GM19023 (cell line): Measurements from ENCODE around the gene SRM.
"Not testable (repeated sequence)": the region's sequence is repeated elsewhere in the genome, so short reads cannot be mapped to it uniquely, and the experiment has no call there.

ENCODE experiments used
- ATAC-seq: cut with Tn5 transposase; IDR thresholded peaks from one replicate; pipeline ENCODE4 v1.9.1; 2021; ENCODE audit warnings: mild to moderate bottlenecking, moderate library complexity; ENCODE audit not compliant: unreplicated experiment

Gene SRM

DNA sequence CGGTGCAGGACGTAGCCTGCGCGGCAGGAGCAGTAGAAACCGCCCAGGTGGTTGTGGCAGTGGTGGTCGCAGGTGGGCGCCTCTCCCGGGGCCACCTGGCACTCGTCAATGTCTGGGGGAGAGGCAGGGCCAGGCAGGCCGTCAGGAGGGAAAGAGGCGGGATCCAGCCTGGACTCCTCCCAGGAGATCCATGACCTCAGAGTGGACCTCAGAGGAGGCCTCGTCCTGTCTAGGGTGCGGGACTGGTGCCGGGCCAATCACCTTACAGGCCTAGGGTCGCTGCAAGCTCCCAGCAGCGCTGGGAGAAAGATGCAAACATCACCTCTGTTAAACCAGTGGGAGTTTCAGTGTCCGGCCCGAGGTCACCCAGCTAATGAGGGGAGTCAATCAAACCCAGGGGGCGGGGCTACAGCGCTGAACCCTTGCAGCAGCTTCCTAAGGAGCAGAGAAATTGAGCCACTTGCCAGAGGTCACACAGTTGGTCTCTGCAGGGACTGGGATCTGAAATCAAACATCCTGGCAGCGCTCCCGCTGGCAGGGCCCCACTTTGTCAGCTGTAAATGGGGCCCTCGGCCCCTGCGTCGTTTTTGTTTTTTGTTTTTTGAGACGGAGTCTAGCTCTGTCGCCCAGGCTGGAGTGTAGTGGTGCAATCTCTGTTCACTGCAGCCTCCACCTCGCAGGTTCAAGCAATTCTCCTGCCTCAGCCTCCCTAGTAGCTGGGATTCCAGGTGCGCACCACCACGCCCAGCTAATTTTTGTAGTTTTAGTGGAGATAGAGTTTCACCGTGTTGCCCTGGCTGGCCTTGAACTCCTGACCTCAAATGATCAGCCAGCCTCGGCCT lies 14.2 kb downstream of the SRM start:
- no peak for ATAC-seq

- ATAC-seq, result no peak
These were observed 14.9 kb downstream of the SRM start for GRCh38 chr1:11044849-11045427.

DNA sequence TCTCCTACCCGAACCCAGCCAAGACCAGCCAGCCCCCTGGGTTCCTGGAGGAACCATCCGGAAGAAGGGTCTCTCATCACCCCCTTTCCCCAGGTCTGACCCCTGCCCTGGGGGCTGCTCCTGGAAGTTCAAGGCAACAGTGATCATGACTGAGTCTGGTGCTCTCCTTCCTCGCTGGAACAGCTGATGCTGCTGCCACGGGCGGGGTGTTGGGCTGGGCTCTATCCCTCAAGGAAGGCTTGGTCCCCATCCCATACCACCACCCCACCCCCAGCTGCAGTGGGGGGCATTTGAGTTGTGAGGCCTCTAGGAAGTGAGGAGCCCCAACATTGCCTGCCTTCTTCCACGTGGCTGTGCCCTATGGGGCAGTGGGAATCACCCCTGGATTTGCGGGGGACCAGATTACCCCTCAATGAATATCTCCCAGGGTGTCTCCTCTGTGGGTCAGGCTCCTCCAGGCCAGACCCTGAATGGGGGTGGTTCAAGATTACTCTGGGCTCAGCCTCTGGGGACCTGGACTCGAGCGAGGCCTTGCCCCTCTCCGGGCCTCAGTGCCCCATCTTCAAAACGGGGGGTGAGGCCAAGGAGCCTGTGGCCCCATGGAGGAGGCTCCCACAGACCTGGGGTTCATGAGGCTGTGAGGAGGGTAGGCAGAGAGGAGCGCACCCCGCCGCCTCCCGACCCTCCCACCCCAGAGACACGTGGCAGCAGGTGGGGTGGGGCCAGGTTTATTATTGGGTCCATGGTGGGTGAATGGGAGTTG lies 15.6 kb downstream of the SRM start:
- no peak for ATAC-seq

GRCh38 chr1:11042995-11043874 lies 16.6 kb downstream of the SRM start:
- no peak for ATAC-seq

DNA sequence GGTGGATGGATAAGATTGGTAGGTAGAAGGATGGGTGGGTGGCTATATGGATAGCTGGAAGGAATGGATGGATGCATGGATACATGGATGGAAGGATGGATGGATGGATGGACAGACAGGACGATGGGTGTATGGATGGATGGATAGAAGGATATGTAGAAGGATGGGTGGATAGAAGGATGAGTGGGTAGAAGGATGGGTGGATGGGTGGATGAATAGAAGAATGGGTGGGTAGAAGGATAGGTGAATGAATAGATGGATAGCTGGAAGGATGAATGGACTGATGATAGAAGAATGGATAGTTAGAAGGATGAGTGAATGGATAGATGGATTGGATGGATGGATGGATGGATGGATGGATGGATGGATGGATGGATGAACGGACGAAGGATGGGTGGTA lies 17.8 kb downstream of the SRM start:
- no peak for ATAC-seq

GRCh38 chr1:11041048-11041447 lies 18.8 kb downstream of the SRM start:
- no peak for ATAC-seq

DNA sequence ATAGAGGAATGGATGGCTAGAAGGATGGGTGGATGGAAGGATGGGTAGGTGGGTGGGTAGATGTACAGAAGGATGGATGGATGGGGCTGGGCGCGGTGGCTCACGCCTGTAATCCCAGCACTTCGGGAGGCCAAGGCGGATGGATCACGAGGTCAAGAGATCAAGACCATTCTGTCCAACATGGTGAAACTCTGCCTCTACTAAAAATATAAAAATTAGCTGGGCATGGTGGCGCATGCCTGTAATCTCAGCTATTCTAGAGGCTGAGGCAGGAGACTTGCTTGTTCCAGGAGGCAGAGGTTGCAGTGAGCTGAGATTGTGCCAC lies 19.8 kb downstream of the SRM start:
- not testable (repeated sequence) for ATAC-seq

DNA sequence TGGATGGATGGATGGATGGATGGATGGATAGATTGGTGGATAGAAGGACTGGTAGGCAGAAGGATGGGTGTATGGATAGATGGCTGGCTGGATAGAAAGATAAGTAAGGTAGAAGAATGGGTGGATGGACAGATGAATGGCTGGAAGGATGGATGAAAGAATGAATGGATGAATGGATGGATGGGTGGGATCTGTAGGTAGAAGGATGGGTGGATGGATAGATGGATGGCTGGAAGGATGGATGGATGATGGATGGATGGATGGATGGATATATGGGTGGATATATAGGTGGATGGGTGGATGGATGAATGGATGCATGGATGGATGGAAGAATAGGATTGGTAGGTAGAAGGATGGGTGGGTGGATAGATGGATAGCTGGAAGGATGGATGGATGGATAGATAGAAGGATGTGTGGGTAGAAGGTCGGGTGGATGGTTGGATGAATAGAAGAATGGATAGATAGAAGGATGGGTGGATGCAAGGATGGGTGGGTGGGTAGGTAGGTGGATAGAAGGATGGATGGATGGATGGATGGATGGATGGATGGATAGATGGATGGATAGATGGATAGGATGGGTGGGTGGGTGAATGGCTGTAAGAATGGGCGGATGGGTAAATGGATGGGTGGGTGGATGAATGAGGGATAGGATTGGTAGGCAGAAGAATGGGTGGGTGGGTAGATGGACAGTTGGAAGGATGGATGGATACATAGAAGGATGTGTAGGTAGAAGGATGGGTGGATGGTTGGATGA lies 20.3 kb downstream of the SRM start:
- no peak for ATAC-seq

DNA sequence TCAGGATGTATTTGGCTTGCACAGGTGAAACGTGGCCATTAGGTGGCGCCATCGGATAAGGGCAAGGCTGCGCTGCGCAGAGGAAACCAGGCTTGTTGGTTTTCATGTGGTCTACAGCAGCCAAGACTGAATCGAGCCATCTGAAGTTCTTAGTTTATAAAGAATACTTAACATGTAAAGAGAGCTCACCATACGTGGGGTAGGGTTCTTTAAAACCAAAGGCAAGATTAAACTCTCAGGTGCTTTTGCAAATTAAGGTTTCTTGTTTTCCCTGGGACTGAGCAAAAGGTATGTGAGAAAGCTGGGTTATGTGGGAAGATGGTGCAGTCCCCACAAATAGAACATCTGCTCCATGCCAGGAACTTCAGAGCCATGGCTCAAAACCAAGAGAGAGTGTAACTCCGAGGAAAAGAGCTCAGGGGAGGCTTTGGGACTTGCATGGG lies 22.1 kb downstream of the SRM start:
- ATAC-seq, result peak; percentile 74

DNA sequence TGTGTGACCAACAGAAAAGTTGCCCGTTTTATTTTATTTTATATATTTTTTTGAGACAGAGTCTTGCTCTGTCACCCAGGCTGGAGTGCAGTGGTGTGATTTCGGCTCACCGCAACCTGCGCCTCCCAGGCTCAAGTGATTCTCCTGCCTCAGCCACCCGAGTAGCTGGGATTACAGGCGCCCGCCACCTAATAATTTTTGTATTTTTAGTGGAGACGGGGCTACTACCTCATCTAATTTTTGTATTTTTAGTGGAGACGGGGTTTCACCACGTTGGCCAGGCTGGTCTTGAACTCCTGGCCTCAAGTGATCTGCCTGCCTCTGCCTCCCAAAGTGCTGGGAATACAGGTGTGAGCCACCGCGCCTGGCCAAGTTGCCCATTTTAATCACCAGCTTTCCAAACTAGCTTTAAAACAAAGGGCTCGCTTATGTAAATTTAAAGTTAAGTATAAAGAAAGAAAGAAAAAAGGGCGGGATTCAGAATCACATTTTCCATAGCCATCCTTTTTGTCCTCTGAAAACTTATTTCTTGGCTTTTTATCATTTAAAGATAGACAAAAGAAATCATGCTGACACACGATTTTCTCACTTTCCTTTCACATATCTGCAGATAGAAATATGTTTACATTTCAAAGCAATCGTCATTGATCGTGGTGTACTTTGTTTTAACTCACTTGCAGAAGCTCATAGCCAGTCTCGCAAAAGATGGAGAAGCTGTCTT lies 22.6 kb downstream of the SRM start:
- ATAC-seq, result not testable (repeated sequence)

DNA sequence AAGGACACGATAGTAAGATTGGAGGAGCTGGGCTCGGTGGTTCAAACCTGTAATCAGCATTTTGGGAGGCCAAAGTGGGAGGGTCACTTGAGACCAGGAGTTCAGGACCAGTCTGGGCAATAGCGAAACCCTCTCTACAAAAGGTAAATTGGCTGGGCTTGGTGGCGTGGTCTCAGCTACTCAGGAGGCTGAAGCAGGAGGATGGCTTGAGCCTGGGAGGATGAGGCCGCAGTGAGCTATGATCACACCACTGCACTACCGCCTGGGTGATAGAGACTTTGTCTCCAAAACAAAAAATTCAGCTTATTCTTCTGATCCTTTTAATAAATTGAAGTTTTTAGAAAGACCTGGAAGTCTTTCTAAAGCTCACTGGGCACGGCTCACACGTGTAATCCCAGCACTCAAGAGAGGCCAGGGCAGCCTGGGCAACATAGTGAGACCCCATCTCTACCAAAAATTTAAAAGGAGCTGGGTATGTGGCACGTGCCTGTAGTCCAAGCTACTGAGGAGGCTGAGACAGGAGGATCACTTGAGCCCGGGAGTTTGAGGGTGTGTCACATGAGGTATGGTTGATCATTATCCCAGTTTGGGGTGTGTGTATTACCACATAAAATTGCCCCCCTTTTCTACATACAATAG lies 28.1 kb downstream of the SRM start:
- no peak for ATAC-seq

DNA sequence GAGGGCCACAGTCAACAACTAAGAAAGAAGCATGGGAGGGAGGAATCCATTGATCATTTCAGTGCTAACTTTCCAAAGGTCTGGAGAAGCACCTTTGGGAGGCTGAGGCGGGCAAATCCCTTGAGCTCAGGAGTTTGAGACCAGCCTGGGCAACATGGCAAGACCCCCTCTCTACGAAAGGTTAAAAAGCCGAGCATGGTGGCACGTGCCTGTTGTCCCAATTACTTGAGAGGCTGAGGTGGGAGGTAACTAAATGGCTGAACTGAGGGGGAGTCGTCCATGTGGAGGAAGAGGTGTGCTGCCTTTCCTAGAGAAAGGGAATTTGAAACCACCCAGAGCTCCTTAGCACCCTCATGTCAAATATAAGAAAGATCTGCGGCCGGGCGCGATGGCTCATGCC lies 29.0 kb downstream of the SRM start:
- no peak for ATAC-seq

DNA sequence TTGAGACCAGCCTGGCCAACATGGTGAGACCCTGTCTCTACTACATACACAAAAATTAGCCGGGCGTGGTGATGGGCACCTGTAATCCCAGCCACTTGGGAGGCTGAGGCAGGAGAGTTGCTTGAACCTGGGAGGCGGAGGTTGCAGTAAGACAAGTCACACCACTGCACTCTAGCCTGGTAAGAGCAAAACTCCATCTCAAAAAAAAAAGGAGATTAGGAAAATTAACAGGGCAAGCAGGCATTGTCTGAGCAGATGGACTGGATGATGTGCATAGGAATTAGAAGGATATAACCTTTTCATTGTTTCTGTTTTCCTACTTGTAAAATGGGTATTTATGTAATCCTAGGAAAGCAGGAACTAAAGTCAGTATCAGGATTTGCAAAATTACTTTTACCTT lies 31.8 kb downstream of the SRM start:
- no peak for ATAC-seq

- no peak for ATAC-seq
These were observed 32.5 kb downstream of the SRM start for GRCh38 chr1:11027316-11027715.

DNA sequence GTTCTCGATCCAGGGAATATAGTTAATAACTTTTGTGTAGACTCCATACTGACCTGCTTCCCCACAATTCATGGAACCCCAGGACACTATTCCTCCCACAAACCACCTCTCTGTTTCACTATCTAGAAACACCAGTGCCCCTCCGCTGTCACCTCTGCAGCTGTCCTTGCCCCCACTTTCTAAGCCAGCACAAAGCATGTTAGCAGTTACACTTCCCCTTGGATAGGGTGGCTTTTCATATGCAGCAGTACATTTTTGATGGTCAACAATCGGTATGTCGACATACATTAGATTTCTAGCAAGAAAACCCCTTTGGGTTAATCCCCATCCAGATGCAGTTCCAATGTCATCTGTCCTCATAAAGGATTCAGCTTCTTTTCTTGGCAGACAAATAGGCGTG lies 32.9 kb downstream of the SRM start:
- no peak for ATAC-seq

DNA sequence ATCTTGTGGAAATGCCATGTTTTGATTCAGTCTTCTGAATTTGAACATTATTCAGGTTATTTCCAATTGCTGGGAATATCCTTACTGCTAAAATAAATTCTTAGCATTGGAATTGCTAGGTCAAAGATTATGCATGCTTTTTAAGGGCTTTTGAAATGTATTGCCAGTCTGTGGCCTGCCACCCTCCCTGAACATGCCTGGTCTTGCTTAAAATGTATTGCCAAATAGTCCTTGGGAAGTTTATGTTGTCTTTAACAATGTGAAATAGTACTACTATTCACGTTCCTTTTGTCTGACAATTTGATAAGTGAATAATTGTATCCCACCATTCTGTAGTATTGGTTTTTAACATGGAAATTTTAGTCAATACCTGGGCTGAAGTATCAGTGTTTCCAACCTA lies 33.8 kb downstream of the SRM start:
- ATAC-seq, result no peak

DNA sequence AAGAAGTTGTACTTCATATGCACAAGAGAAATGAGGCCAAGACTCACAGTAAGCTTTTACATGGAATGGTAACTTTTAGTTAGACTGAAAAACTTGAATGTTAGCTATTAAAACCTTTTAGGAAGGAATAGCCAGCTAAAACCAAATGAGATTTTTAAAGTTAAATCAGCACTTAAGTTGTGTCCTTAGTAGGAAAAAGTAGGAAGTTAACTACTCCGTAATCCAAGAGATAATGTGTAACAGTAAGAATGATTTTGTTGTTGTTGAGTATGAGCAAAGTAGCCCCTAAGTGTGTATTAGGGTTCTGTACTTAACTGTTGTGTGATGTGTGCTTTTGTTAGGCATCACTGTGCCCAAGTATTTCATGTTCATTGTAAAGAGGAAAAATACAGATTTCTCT lies 34.2 kb downstream of the SRM start:
- ATAC-seq, result no peak

- no peak for ATAC-seq
These were observed 35.0 kb downstream of the SRM start for GRCh38 chr1:11024874-11025203.

DNA sequence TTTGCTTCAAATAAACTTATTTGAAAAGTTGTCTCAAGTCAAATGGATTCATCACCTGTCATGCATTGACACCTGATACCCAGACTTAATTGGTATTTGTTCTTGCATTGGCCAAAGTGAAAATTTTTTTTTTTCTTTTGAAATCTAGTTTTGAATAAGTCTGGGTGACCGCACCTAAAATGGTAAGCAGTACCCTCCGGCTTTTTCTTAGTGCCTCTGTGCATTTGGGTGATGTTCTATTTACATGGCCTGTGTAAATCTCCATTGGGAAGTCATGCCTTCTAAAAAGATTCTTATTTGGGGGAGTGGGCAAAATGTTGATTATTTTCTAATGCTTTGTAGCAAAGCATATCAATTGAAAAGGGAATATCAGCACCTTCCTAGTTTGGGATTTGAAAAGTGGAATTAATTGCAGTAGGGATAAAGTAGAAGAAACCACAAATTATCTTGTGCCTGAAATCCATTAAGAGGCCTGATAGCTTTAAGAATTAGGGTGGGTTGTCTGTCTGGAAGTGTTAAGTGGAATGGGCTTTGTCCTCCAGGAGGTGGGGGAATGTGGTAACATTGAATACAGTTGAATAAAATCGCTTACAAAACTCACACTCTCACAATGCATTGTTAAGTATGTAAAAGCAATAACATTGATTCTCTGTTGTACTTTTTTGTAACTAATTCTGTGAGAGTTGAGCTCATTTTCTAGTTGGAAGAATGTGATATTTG lies 35.5 kb downstream of the SRM start:
- ATAC-seq, result no peak
